ENCODE data around the gene GYG2. TPM values are rescaled to one million over a fixed set of nuclear protein-coding genes. Genes with fewer than 3 reads are reported as not detected.

The GYG2 gene
- total RNA-seq, 1 donor from 2014 or later, result 0.66 TPM

GRCh38 chrX:2903366-2903765, 74.6 kb downstream of the GYG2 start:
- TF ChIP-seq CTCF (IDR thresholded peaks at IDR 0.05; ENCODE audit: borderline replicate concordance), result no peak
- no peaks in the 10 kb centered on the region for H3K4me1 ChIP-seq
- no peak for DNase-seq
- intact Hi-C loops (cut with micrococcal nuclease), result no loop called here
- H3K4me3 ChIP-seq, result no peak overlapping the region
- peaks cover 7% of the 10 kb centered on the region for H3K36me3 ChIP-seq
- no peak overlapping the region for H3K27ac ChIP-seq (replicated peaks)
- H3K27me3 ChIP-seq (ENCODE audit: low read depth), result no peaks in the 10 kb centered on the region
- peaks cover 7% of the 10 kb centered on the region for H3K9me3 ChIP-seq (replicated peaks)

GRCh38 chrX:2907295-2907694, 78.6 kb downstream of the GYG2 start:
- no peaks in the 10 kb centered on the region for H3K27me3 ChIP-seq (ENCODE audit: low read depth)
- H3K36me3 ChIP-seq, result peaks cover 7% of the 10 kb centered on the region
- no peak for TF ChIP-seq CTCF (IDR thresholded peaks at IDR 0.05; ENCODE audit: borderline replicate concordance)
- intact Hi-C loops (cut with micrococcal nuclease), result no loop called here
- DNase-seq, result no peak
- no peak overlapping the region for H3K27ac ChIP-seq (replicated peaks)
- no peaks in the 10 kb centered on the region for H3K4me1 ChIP-seq
- peaks cover 7% of the 10 kb centered on the region for H3K9me3 ChIP-seq (replicated peaks)
- no peak overlapping the region for H3K4me3 ChIP-seq

GRCh38 chrX:2908125-2908685, 79.5 kb downstream of the GYG2 start:
- no peak for DNase-seq
- intact Hi-C loops (cut with micrococcal nuclease), result no loop called here
- Histone ChIP-seq H3K4me3 (no peak overlapping the region), H3K36me3 (peaks cover 7% of the 10 kb centered on the region), H3K4me1 (no peaks in the 10 kb centered on the region), H3K27me3 (ENCODE audit: low read depth) (no peaks in the 10 kb centered on the region), H3K27ac (replicated peaks) (no peak overlapping the region), H3K9me3 (replicated peaks) (peaks cover 1% of the 10 kb centered on the region)
- no peak for TF ChIP-seq CTCF (IDR thresholded peaks at IDR 0.05; ENCODE audit: borderline replicate concordance)

- Histone ChIP-seq H3K27ac (replicated peaks) (no peak overlapping the region), H3K36me3 (peaks cover 11% of the 10 kb centered on the region), H3K9me3 (replicated peaks) (no peaks in the 10 kb centered on the region), H3K27me3 (ENCODE audit: low read depth) (no peaks in the 10 kb centered on the region), H3K4me1 (no peaks in the 10 kb centered on the region), H3K4me3 (no peak overlapping the region)
- intact Hi-C loops (cut with micrococcal nuclease), result no loop called here
- DNase-seq, result no peak
- no peak for TF ChIP-seq CTCF (IDR thresholded peaks at IDR 0.05; ENCODE audit: borderline replicate concordance)
Observed at GRCh38 chrX:2910109-2910508, 81.4 kb downstream of the GYG2 start.

- TF ChIP-seq CTCF (IDR thresholded peaks at IDR 0.05; ENCODE audit: borderline replicate concordance), result no peak
- H3K4me3 ChIP-seq, result no peak overlapping the region
- no peaks in the 10 kb centered on the region for H3K4me1 ChIP-seq
- H3K9me3 ChIP-seq (replicated peaks), result no peaks in the 10 kb centered on the region
- H3K27ac ChIP-seq (replicated peaks), result no peak overlapping the region
- no peak for DNase-seq
- intact Hi-C loops (cut with micrococcal nuclease), result no loop called here
- peaks cover 10% of the 10 kb centered on the region for H3K36me3 ChIP-seq
- H3K27me3 ChIP-seq (ENCODE audit: low read depth), result no peaks in the 10 kb centered on the region
Observed at GRCh38 chrX:2913118-2913517, 84.4 kb downstream of the GYG2 start.

Measured in left ventricle myocardium inferior (tissue), 1 donor.